ENCODE results near the gene GATA1.

Gene GATA1

GRCh38 chrX:48814722-48815121 is 28.3 kb downstream of the GATA1 start:
- Histone ChIP-seq H3K9ac (no peak overlapping the region), H3K27ac (no peak overlapping the region), H3K4me2 (no peak overlapping the region), H3K79me2 (ENCODE audit: insufficient read depth, low read depth) (no peaks in the 10 kb centered on the region), H3K4me3 (IDR thresholded peaks at IDR 0.05; ENCODE audit: insufficient read depth, low read depth, low read length) (no peak overlapping the region), H2AFZ (ENCODE audit: low read depth) (no peak overlapping the region), H3K36me3 (ENCODE audit: insufficient read depth) (no peaks in the 10 kb centered on the region), H3K27me3 (ENCODE audit: insufficient read depth, low read depth) (no peaks in the 10 kb centered on the region), H3K4me1 (ENCODE audit: low read depth, poor library complexity, severe bottlenecking) (no peaks in the 10 kb centered on the region), H4K20me1 (ENCODE audit: insufficient read depth) (no peaks in the 10 kb centered on the region)
- no peak for TF ChIP-seq CTCF (conservative IDR thresholded peaks at IDR 0.05; ENCODE audit: low read depth, low read length)

- Histone ChIP-seq H3K4me1 (ENCODE audit: low read depth, poor library complexity, severe bottlenecking) (no peaks in the 10 kb centered on the region), H3K36me3 (ENCODE audit: insufficient read depth) (no peaks in the 10 kb centered on the region), H3K27ac (no peak overlapping the region), H3K27me3 (ENCODE audit: insufficient read depth, low read depth) (no peaks in the 10 kb centered on the region), H2AFZ (ENCODE audit: low read depth) (no peak overlapping the region), H3K4me2 (no peak overlapping the region), H3K9ac (no peak overlapping the region), H4K20me1 (ENCODE audit: insufficient read depth) (no peaks in the 10 kb centered on the region), H3K79me2 (ENCODE audit: insufficient read depth, low read depth) (no peaks in the 10 kb centered on the region), H3K4me3 (IDR thresholded peaks at IDR 0.05; ENCODE audit: insufficient read depth, low read depth, low read length) (no peak overlapping the region)
- no peak for TF ChIP-seq CTCF (conservative IDR thresholded peaks at IDR 0.05; ENCODE audit: low read depth, low read length)
Observed at GRCh38 chrX:48815266-48815665, 28.9 kb downstream of the GATA1 start.

- no peaks in the 10 kb centered on the region for H4K20me1 ChIP-seq (ENCODE audit: insufficient read depth)
- H2AFZ ChIP-seq (ENCODE audit: low read depth), result no peak overlapping the region
- H3K4me3 ChIP-seq (IDR thresholded peaks at IDR 0.05; ENCODE audit: insufficient read depth, low read depth, low read length), result no peak overlapping the region
- no peak overlapping the region for H3K4me2 ChIP-seq
- no peaks in the 10 kb centered on the region for H3K4me1 ChIP-seq (ENCODE audit: low read depth, poor library complexity, severe bottlenecking)
- no peak overlapping the region for H3K27ac ChIP-seq
- H3K9ac ChIP-seq, result no peak overlapping the region
- no peaks in the 10 kb centered on the region for H3K36me3 ChIP-seq (ENCODE audit: insufficient read depth)
- no peak for TF ChIP-seq CTCF (conservative IDR thresholded peaks at IDR 0.05; ENCODE audit: low read depth, low read length)
- no peaks in the 10 kb centered on the region for H3K27me3 ChIP-seq (ENCODE audit: insufficient read depth, low read depth)
- no peaks in the 10 kb centered on the region for H3K79me2 ChIP-seq (ENCODE audit: insufficient read depth, low read depth)
Observed at GRCh38 chrX:48816014-48816810, 29.8 kb downstream of the GATA1 start.

- Histone ChIP-seq H3K36me3 (ENCODE audit: insufficient read depth) (no peaks in the 10 kb centered on the region), H3K4me1 (ENCODE audit: low read depth, poor library complexity, severe bottlenecking) (no peaks in the 10 kb centered on the region), H3K4me2 (no peak overlapping the region), H3K79me2 (ENCODE audit: insufficient read depth, low read depth) (no peaks in the 10 kb centered on the region), H3K27me3 (ENCODE audit: insufficient read depth, low read depth) (no peaks in the 10 kb centered on the region), H3K4me3 (IDR thresholded peaks at IDR 0.05; ENCODE audit: insufficient read depth, low read depth, low read length) (no peak overlapping the region), H3K27ac (no peak overlapping the region), H2AFZ (ENCODE audit: low read depth) (no peak overlapping the region), H3K9ac (no peak overlapping the region), H4K20me1 (ENCODE audit: insufficient read depth) (no peaks in the 10 kb centered on the region)
- TF ChIP-seq CTCF (conservative IDR thresholded peaks at IDR 0.05; ENCODE audit: low read depth, low read length), result no peak
Observed at GRCh38 chrX:48818098-48818497, 31.7 kb downstream of the GATA1 start.

Data from KMS-11 (cell line).